Endothelial cell of umbilical vein (primary cell): ENCODE measurements around the gene FGD3. TPM values are rescaled to one million over a fixed set of nuclear protein-coding genes. Genes with fewer than 3 reads are reported as not detected.

ENCODE experiments used
- BruUV-seq: library from RNA; stranded (reverse); fragments of 400-500 nt; replicated peaks from 2 replicates; lab custom pipeline; 2021; lab: Mats Ljungman, UMichigan
- CTCF ChIA-PET: fragments of 300-600, 350-600 bp; sonication (Branson Sonifier 250); formaldehyde crosslinking; loops from one replicate; lab custom pipeline; 2021; ENCODE audit warnings: antibody characterized with exemption, inconsistent platforms; lab: Charles Lee
- POLR2A ChIA-PET: fragments of 300-600, 350-600 bp; sonication (Branson Sonifier 250); formaldehyde crosslinking; loops from one replicate; lab custom pipeline; 2021; ENCODE audit warnings: antibody characterized with exemption, inconsistent platforms; lab: Charles Lee
- DNase-seq: peaks from one replicate; pipeline ENCODE4 v3.0.0-alpha.2; 2011; ENCODE audit warnings: low read depth, low spot score
- FAIRE-seq: peaks from 2 replicates; lab custom pipeline; 2011; peaks lifted over from hg19 to GRCh38; lab: Jason Lieb, UNC
- H2AFZ ChIP-seq: 2 replicates; pipeline ENCODE4 v1.6.0; 2012; ENCODE audit warnings: low read depth, low read length, control low read depth, inconsistent platforms
- H3K27ac ChIP-seq: 2 replicates; pipeline ENCODE4 v1.5.1; 2011; ENCODE audit warnings: low read depth, mild to moderate bottlenecking, control low read depth, low read length, moderate library complexity; ENCODE audit not compliant: insufficient read depth
- H3K27me3 ChIP-seq, 2 experiments: 2 replicates each; pipeline versions ENCODE4 v1.6.0 to v1.6.1; 2011; ENCODE audit warnings: low read length in 2 of 2, mixed read lengths in 1 of 2; ENCODE audit not compliant: control insufficient read depth in 2 of 2, insufficient read depth in 2 of 2
- H3K36me3 ChIP-seq, 2 experiments: 2 replicates in 1 of 2; 3 replicates in 1 of 2; pipeline ENCODE4 v1.5.1; 2011; ENCODE audit warnings: low read length in 2 of 2, mild to moderate bottlenecking in 1 of 2, moderate library complexity in 1 of 2; ENCODE audit not compliant: control insufficient read depth in 2 of 2, insufficient read depth in 2 of 2; ENCODE audit errors: extremely low read depth in 1 of 2
- H3K4me1 ChIP-seq: 3 replicates; pipeline ENCODE4 v1.5.1; 2011; ENCODE audit warnings: mild to moderate bottlenecking, low read length; ENCODE audit not compliant: control insufficient read depth, insufficient read depth; ENCODE audit errors: extremely low read depth
- H3K4me2 ChIP-seq: 2 replicates; pipeline ENCODE4 v1.6.1; 2011; ENCODE audit warnings: low read length, control low read depth, mixed read lengths; ENCODE audit not compliant: insufficient read depth
- H3K4me3 ChIP-seq, 3 experiments: fragments of 200-600 bp in 1 of 3; sonication (generic), shearing (Covaris generic) in 1 of 3; replicated peaks in 1 of 3; 2 replicates each; pipeline ENCODE4 v1.5.1; 2011 to 2016; ENCODE audit warnings: control low read depth in 3 of 3, low read length in 3 of 3, mild to moderate bottlenecking in 2 of 3, inconsistent platforms in 1 of 3, low read depth in 1 of 3, moderate library complexity in 1 of 3; ENCODE audit not compliant: insufficient read depth in 1 of 3
- H3K79me2 ChIP-seq: 2 replicates; pipeline ENCODE4 v1.6.0; 2012; ENCODE audit warnings: low read length, inconsistent platforms; ENCODE audit not compliant: control insufficient read depth, insufficient read depth
- H3K9ac ChIP-seq: replicated peaks from 2 replicates; pipeline ENCODE3; 2011; ENCODE audit warnings: low read length, control low read depth; ENCODE audit not compliant: insufficient read depth; ENCODE audit errors: extremely low read depth
- H3K9me1 ChIP-seq: replicated peaks from 3 replicates; pipeline ENCODE4 v1.6.0; 2011; ENCODE audit warnings: mild to moderate bottlenecking, low read length; ENCODE audit not compliant: control insufficient read depth, insufficient read depth; ENCODE audit errors: extremely low read depth
- H3K9me3 ChIP-seq: replicated peaks from 2 replicates; pipeline ENCODE4 v1.5.1; 2012; ENCODE audit warnings: low read length, inconsistent platforms; ENCODE audit not compliant: control insufficient read depth, insufficient read depth
- H4K20me1 ChIP-seq: replicated peaks from 2 replicates; pipeline ENCODE3; 2011; ENCODE audit warnings: mild to moderate bottlenecking, low read length; ENCODE audit not compliant: control insufficient read depth, insufficient read depth; ENCODE audit errors: extremely low read depth
- CTCF ChIP-seq, 2 donors: IDR thresholded peaks; 1 replicate in 1 of 2; 2 replicates in 1 of 2; pipeline ENCODE4 v1.5.1; 2011; ENCODE audit warnings: low read length in 2 of 2, mild to moderate bottlenecking in 2 of 2, moderate library complexity in 2 of 2, control low read depth in 1 of 2, inconsistent platforms in 1 of 2, low read depth in 1 of 2; ENCODE audit not compliant: insufficient read depth in 1 of 2; ENCODE audit errors: extremely low read depth in 1 of 2
- EZH2 ChIP-seq: IDR thresholded peaks from 2 replicates; pipeline ENCODE4 v1.6.1; 2012; ENCODE audit warnings: borderline replicate concordance, low read depth, mild to moderate bottlenecking, moderate library complexity, low read length, inconsistent platforms; ENCODE audit not compliant: severe bottlenecking
- FOS ChIP-seq: IDR thresholded peaks from 2 replicates; pipeline ENCODE4 v1.6.1; 2011; ENCODE audit warnings: mild to moderate bottlenecking, low read length, moderate library complexity, borderline replicate concordance; ENCODE audit not compliant: insufficient read depth
- GATA2 ChIP-seq: IDR thresholded peaks from 2 replicates; pipeline ENCODE4 v1.7.0; 2011; ENCODE audit warnings: low read depth, mild to moderate bottlenecking, moderate library complexity, mixed read lengths, low read length; ENCODE audit not compliant: insufficient read length, insufficient read depth
- JUN ChIP-seq: IDR thresholded peaks from 2 replicates; pipeline ENCODE4 v1.6.1; 2011; ENCODE audit warnings: borderline replicate concordance, low read depth; ENCODE audit not compliant: insufficient read length, insufficient read depth
- MAX ChIP-seq: IDR thresholded peaks from 2 replicates; pipeline ENCODE4 v1.6.1; 2011; ENCODE audit not compliant: insufficient read depth, insufficient read length
- MYC ChIP-seq: IDR thresholded peaks from one replicate; pipeline ENCODE4 v1.6.1; 2011; ENCODE audit warnings: mild to moderate bottlenecking, low read depth, low read length
- POLR2A ChIP-seq: IDR thresholded peaks from 2 replicates; pipeline ENCODE4 v1.6.1; 2012; ENCODE audit warnings: low read depth, mild to moderate bottlenecking, control low read depth, low read length
- POLR2AphosphoS5 ChIP-seq: IDR thresholded peaks from 2 replicates; pipeline ENCODE4 v1.6.1; 2012; ENCODE audit warnings: low read depth, mild to moderate bottlenecking, control low read depth, low read length, moderate library complexity; ENCODE audit not compliant: insufficient read depth
- dilution Hi-C: fragments of 300-500 bp; cut with MboI; formaldehyde crosslinking; loops from one replicate; pipeline ENCODE4 v1.15.0; 2019; ENCODE audit warnings: low sequenced_read_pairs; ENCODE audit not compliant: extremely low pct_ligation_motif_present
- intact Hi-C: fragments of 100-400 bp; cut with micrococcal nuclease; formaldehyde crosslinking; loops from one replicate; pipeline ENCODE4 v1.10.0; 2022
- polyA plus RNA-seq, 4 experiments: library from polyadenylated mRNA; depleted of rRNA in 3 of 4; stranded (reverse) in 3 of 4; unstranded in 1 of 4; fragments of >200 nt; gene quantifications; 2 replicates each; pipeline versions ENCODE4 v1.2.1 to v1.2.3, GENCODE V29; 2011 to 2012; ENCODE audit warnings: missing spikeins in 1 of 4
- total RNA-seq: library from RNA; stranded (reverse); gene quantifications from 2 replicates; pipeline ENCODE4 v1.2.3, GENCODE V29; 2021

Gene FGD3
- total and polyA plus RNA-seq, 2 donors (not counting 3 experiments of a cell fraction or from before 2014, with no cell fraction given) = not detected

GRCh38 chr9:92971776-92972175 is 24.5 kb downstream of the FGD3 start:
- H2AFZ ChIP-seq = no peak overlapping the region
- no peaks in the 10 kb centered on the region for H3K9me1 ChIP-seq
- dilution Hi-C loops = no loop called here
- no peaks in the 10 kb centered on the region for H3K4me1 ChIP-seq
- no peak for TF ChIP-seq GATA2
- TF ChIP-seq JUN = no peak
- no peak for TF ChIP-seq POLR2AphosphoS5
- TF ChIP-seq MYC = no peak
- no peak for TF ChIP-seq EZH2
- no peak for TF ChIP-seq CTCF (IDR thresholded peaks at IDR 0.05; ENCODE audit: extremely low read depth in 1 of 2, insufficient read depth in 1 of 2, low read depth in 1 of 2, low read length in 2 of 2)
- TF ChIP-seq POLR2A = no peak
- no peak for TF ChIP-seq FOS
- no peak for TF ChIP-seq MAX
- H3K36me3 ChIP-seq = no peaks in the 10 kb centered on the region
- DNase-seq = no peak
- no peak overlapping the region for H3K9ac ChIP-seq
- no peak overlapping the region for H3K4me3 ChIP-seq
- ChIA-PET POLR2A (no interaction called here), CTCF (no interaction called here)
- no peaks in the 10 kb centered on the region for H3K79me2 ChIP-seq
- H3K27me3 ChIP-seq = no peaks in the 10 kb centered on the region
- H3K4me2 ChIP-seq = no peak overlapping the region
- no peaks in the 10 kb centered on the region for H3K9me3 ChIP-seq
- FAIRE-seq = no peak
- H4K20me1 ChIP-seq = no peaks in the 10 kb centered on the region
- H3K27ac ChIP-seq = no peak overlapping the region
- BruUV-seq = no TSS peak
- intact Hi-C loops = no loop called here
